Left colon (tissue), 2 donors: ENCODE data around the gene RIN2. TPM values are rescaled to one million over a fixed set of nuclear protein-coding genes. Genes with fewer than 3 reads are reported as not detected.
"Not testable (repeated sequence)": the region's sequence is repeated elsewhere in the genome, so short reads cannot be mapped to it uniquely, and the experiment has no call there.

Source experiments
- ATAC-seq: fragments of 200-7000 bp; cut with Tn5 transposase; one replicate; pipeline ENCODE4 v1.9.1; 2020; ENCODE audit warnings: mild to moderate bottlenecking, moderate library complexity
- DNase-seq, 2 donors: peaks; one replicate each; pipeline ENCODE4 v3.0.0-alpha.2; 2020
- intact Hi-C, 2 donors: fragments of 100-400 bp; cut with DNase I in 1 of 2; cut with micrococcal nuclease in 1 of 2; formaldehyde crosslinking; loops; one replicate each; pipeline versions ENCODE4 v1.11.2 to v1.14.0; 2022; cut with DNase I, micrococcal nuclease
- total RNA-seq, 2 donors: library from RNA; stranded (reverse); fragmentation: NEBNext Ultra II Directional; extraction: Animal tissue kit (Norgen Biotek cat#: 25700); gene quantifications; one replicate each; pipeline ENCODE4 v1.2.1, GENCODE V29; 2021
- donor health status: DM: no; HTN: no; CAD: no.
- donor health status: DM: yes; HTN: yes; CAD: no.

The RIN2 gene
- total RNA-seq, 2 donors from 2014 or later, result 72.3 to 97.8 TPM

DNA sequence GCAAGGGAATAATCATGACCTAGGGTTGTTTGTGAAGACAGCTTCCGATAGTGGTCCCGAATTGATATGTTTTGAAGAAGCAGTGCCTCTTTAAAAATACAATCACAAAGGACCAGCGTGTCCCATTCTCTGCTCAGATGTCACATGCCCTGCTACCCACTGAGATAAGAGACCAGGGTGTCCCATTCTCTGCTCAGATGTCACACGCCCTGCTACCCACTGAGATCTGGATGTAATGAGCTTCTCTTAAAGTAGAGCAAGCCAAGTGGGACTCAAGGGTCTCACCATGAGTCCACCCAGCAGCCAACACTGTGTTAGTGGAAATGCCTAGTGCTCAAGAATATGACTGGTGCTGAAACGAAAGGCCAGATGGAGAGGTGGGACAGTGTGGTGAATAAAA is 22.2 kb downstream of the RIN2 start:
- intact Hi-C loops, result loop anchor here in 1 of 2 donors (10.0 kb wide), 1 partner anchor 85 kb away; no protein-coding TSS in a partner anchor
- ATAC-seq (no peak), DNase-seq (no peak)

DNA sequence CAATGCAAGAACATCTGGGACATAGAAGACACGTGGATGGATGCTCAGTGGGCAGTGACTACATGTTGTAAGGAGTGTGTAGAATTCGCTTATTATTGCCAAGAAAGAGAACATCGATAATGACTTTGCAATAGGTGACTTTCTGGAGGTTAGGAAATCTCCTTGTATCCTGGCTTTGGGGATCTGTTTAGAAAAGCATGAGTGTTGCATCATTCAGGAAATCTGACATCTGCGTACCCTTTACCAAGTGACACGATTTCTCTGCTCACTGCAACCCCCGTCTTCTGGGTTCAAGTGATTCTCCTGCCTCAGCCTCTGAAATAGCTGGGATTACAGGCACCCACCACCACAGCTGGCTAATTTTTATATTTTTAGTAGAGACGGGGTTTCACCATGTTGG is 23.2 kb downstream of the RIN2 start:
- intact Hi-C loops, result loop anchor here in 1 of 2 donors (10.0 kb wide), 1 partner anchor 86 kb away; no protein-coding TSS in a partner anchor
- ATAC-seq (no peak), DNase-seq (no peak)

DNA sequence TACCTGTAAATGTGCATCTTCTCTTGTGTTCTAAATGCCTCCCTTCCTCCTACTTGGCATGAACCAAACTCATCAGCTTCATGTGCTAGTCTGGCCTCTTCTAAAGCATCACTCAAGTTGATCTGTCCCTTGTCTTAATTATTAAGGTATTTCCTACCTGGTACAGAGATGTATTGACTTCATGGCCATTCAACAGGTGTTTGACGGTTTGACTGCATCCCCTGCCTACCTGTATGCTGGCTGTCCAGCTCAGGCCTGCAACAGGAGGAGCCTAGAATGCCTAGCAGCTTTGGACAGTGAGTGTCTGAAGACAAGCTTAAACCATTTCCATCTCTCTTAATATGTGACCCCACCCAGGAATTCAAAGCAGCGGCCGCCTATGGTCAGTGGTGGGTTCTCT is 24.6 kb downstream of the RIN2 start:
- DNase-seq (no peak), ATAC-seq (no peak)
- intact Hi-C loops, result loop anchor here in 1 of 2 donors (10.0 kb wide), 1 partner anchor 88 kb away; no protein-coding TSS in a partner anchor

DNA sequence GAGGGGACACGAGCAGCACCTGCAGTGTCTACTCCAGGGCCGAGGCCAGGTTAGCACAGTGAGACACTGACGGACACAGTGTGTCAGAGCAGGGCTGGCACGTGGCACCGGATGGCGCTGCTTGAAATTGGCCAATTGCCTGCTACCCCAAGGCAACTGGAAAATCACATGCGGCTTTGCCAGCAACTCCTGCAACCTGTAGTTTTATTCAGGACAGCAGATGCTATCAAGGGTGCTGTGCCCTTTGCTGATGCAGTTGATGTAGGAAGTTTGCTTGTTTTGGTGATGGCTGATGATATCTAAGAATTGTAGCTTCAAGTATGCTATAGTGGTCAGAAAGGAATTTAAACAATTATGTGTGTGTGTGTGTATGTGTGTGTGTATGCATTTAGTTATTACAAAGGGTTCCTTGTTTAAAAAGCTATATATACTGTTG is 25.9 kb downstream of the RIN2 start:
- intact Hi-C loops, result loop anchor here in 1 of 2 donors (2.0 to 10.0 kb wide), 2 partner anchors 89 to 211 kb away; no protein-coding TSS in a partner anchor
- no peak for DNase-seq
- peak; percentile 31 for ATAC-seq

DNA sequence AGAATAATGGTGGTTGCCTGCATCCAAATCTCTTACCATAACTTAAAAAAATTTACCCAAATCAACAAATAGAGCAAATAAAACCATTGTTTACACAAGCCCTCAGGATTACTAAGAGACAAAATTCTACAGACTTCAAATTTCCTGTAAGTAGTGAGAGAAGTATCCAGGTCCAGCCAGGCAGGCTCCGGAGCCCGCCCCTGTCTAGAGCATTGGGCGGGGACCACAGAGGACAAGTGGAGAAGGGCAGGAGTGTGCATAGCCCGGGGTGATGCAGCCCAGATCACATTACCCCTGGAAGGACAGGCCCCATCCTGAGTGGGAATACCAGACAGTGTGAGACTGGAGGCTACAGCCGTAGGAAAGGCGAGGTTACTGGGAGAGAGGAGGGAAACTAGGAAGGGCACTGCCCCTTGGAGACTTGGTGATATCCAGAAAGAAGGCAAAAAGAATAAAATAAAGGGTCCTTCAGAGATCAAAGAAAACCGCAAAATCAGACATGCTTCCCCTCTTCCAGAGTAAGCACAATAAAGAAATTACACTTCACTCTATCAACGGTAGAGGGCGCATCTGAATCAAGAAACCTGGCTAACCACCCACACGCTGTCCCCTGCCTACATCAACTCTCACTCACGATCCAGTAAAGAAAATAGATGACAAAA is 26.6 kb downstream of the RIN2 start:
- intact Hi-C loops, result loop anchor here in 1 of 2 donors (2.0 to 10.0 kb wide), 2 partner anchors 90 to 210 kb away; no protein-coding TSS in a partner anchor
- DNase-seq, result peak; percentile 41 to 47
- ATAC-seq, result peak; percentile 80

DNA sequence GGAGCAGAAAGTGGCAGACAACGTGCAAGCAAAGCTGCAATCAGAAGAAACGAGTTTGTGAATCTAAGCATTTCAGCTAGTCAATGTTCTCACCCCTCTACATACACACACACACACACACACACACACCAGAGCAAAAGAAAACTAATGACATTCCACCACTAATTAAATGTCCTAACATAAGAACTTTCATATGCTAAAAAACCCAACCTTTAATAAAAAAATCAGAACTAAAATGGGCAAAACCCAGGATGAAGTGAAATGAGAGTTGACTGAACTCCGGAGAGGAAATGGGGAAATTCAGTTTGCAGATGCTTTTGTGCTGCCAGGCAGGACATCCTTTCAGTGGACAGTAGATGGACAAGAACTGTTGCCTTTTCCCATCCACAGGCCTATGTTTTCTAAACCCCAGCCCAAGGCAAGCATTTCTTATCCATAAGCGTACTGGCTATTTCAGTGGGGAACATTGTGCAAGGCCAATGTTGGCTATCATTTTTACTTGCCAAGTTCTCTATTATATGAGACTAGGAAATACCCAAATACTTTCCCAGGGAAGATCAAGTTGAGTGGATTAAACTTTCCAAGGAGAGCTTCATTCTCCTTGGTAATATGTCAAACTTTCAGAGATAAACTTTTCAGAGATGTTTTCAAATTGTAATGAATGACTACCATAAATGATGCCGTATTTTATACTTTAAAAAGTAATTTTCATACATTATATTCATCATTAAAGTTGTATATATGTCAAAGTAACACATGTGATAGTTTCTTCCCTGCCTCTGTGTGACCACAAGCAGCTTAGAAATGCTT is 27.3 kb downstream of the RIN2 start:
- ATAC-seq (no peak), DNase-seq (no peak)
- intact Hi-C loops, result loop anchor here in 1 of 2 donors (2.0 to 10.0 kb wide), 2 partner anchors 91 to 209 kb away; no protein-coding TSS in a partner anchor

DNA sequence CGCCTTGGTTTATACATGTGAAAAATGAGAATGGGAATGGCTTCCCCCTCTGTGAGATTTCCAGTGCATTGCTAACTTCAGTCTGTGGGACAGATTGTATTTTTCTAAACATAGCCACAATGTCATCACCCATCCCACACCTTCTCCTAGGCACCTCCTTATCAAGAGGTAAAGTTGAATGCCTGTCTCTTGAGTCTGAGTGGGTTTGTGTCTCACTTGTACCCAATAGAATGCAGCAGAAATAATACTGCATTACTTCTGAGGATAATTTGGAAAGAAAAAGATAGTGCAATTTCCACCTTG is 27.9 kb downstream of the RIN2 start:
- intact Hi-C loops, result loop anchor here in 1 of 2 donors (2.0 to 10.0 kb wide), 2 partner anchors 91 to 209 kb away; no protein-coding TSS in a partner anchor
- ATAC-seq, result no peak
- no peak for DNase-seq

DNA sequence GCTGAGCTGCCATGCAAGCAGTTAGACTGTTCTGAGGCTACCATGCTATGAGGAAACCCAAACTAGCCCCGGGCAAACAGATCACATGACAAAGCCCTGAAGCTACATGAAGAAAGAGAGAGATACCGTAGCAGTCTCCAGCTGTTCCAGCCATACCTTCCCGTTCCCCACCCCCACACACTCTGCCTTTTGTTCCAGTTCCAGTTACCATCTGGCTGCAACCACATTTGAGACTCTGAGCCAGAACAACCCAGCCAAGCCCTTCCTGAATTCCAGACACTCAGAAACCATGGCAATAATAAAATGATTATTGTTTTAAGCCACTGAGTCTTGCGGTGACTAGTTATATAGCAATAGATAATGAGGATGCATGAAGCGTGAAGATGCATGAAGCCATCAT is 28.3 kb downstream of the RIN2 start:
- DNase-seq (peak; percentile 65 to 72), ATAC-seq (peak; percentile 72)
- intact Hi-C loops, result loop anchor here in 1 of 2 donors (10.0 kb wide), 1 partner anchor 92 kb away; no protein-coding TSS in a partner anchor

DNA sequence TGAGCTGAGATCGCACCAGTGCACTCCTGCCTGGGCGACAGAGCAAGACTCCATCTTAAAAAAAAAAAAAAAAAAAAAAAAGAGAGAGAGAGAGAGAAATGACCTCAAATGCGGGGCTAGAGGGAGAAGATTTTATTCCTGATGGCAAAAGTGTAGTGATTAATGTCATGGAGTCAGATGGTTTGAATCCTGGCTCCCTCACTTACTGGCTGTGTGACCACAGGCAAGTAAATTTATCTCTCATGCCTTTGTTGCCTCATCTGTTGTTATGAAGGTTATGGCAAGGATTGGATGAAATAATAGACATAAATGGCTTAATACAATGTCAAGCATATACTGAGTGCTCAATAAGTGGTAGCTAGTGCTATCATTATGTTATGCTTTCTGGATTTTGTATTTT is 29.3 kb downstream of the RIN2 start:
- DNase-seq (no peak), ATAC-seq (no peak)
- intact Hi-C loops, result loop anchor here in 1 of 2 donors (10.0 kb wide), 1 partner anchor 93 kb away; no protein-coding TSS in a partner anchor

DNA sequence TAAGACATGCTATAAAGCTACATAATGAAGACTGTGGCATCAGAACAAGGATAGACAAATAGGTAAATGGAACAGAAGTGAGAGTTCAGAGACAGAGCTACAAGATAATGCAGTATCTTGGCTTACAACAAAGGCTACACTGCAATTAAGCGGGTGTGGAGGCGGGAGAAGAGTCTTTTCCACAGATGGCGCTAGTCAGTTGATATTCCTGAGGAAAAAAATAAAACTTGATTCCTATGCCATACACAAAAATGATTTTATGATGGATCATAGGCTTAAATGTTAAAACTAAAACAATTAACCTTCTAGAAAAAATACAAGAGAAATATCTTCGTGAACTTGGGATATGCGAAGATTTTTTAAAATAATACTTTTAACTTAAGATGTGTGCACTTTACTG is 31.0 kb downstream of the RIN2 start:
- intact Hi-C loops, result loop anchor here in 1 of 2 donors (10.0 kb wide), 1 partner anchor 94 kb away; no protein-coding TSS in a partner anchor

DNA sequence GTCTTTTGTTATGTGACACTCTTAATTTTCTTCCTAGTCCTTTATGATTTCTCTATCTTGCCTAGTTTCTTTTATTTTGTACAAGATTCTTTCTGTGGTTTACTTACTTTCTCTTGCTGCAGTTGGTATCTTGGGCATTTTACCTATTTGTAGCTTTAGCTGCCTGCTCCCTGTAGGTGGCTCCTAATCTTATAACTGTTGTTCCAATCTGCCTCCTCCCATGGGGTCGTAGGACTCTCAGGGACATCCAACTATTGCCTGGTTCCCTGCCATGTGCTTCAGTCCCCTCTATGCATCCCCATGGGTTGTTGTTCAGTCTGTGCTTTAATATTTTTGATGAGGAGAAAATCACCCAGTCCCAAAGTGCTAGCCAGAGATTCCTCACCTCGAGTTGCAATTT is 31.4 kb downstream of the RIN2 start:
- DNase-seq, result no peak
- no peak for ATAC-seq
- intact Hi-C loops, result loop anchor here in 1 of 2 donors (10.0 kb wide), 1 partner anchor 95 kb away; no protein-coding TSS in a partner anchor

More for the DNA sequence above, 31.0 kb downstream of the RIN2 start:
- ATAC-seq, result no peak
- no peak for DNase-seq

DNA sequence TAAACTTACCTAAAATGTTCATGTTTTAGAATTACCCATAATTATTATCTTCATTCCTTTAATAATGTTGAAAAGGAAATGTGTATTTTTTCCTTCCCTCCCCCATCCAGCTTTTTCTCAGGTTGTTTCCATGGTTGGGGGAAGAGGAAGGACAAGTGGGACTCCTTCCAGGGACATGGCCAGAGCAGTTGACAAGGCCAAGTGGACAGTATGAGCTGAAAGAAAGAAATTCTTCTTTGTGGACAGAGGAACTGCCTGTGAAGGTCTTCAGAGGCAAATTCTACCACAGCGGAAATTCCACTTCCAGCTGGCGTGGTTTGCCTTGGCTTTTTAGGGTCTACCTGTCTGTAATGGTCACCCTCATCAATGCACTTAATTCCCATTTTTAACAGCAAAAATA is 33.8 kb downstream of the RIN2 start:
- ATAC-seq (no peak), DNase-seq (no peak)
- intact Hi-C loops, result loop anchor here in 1 of 2 donors (10.0 kb wide), 1 partner anchor 203 kb away; no protein-coding TSS in a partner anchor

DNA sequence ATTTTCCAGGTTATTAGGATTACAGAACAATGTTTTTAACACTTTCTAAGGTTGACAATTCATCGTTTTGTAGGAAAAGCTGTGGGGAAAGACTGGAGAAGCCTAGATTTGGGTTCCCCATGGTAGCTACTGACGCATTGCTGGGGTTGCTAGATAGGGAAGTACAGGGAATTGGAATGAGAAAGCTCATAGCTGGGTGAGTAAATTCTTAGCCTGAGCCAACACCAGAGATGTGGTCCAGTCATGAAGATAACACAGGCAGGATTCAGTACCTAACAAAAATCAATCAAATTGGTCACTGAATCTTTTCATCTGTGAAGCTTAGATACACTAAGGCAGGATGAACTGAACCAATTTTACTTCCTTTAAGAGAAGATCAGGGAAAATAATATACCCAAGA is 35.7 kb downstream of the RIN2 start:
- intact Hi-C loops, result loop anchor here in 1 of 2 donors (10.0 kb wide), 1 partner anchor 201 kb away; no protein-coding TSS in a partner anchor

DNA sequence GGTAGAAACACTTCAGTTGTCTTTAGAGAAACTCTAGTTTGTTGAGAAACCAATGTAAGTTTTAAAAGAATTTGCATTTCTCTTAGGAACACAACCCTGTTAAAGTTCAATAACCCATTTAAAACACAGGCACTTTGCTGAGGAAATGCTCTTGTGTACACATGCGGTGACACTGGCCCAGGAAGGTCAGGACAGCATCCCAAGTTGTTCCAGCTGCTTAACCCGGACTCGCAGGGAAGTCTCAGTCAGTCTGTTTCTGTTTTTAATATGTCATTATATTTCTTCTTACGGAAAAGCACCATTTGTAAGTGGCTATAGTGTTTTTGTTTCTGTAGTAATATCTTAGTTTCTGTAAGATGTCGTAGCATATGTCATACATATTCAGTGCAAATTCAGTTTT is 36.9 kb downstream of the RIN2 start:
- DNase-seq (no peak), ATAC-seq (no peak)
- intact Hi-C loops, result loop anchor here in 1 of 2 donors (10.0 kb wide), 1 partner anchor 200 kb away; no protein-coding TSS in a partner anchor

More for the DNA sequence above, 35.7 kb downstream of the RIN2 start:
- no peak for ATAC-seq
- no peak for DNase-seq

DNA sequence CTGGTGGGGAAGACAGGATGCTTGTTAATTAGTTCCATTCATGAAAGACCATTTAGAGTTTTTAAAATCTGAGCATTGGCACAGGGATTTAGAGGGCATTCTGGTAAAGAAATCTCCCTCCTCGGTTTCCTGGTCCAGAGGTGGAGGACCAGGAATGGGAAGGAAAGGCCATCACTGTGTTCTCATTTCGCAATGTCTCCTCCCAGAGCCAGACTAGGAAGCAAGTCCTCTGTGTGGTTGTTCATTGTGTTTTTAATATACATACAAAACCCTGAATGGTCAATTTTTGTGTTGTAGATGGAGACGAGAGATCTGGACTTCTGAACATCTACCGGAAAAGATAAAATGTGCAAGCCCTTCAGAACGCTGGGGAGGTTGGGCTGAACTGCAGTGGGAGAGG is 41.3 kb downstream of the RIN2 start:
- intact Hi-C loops, result loop anchor here in 1 of 2 donors (10.0 kb wide), 1 partner anchor 195 kb away; no protein-coding TSS in a partner anchor
- no peak for ATAC-seq

DNA sequence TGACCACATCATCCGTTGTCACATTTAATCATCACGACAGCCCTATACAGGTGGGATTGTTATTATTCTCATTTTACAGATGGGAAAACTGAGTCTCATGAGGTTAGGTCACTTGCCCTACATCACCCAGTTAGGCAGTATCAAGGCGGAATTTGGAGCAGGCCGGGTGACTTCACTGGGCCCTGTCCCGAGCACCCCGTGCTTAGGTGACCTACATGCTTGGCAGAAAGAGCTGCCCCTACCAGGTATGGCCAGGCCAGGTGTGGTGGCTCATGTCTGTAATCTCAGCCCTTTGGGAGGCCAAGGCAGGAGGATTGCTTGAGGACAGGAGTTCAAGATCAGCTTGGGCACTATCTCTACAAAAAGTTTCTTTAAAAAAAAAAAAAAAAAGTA is 44.0 kb downstream of the RIN2 start:
- DNase-seq, result no peak
- ATAC-seq, result no peak
- intact Hi-C loops, result no loop called here

More for the DNA sequence above, 41.3 kb downstream of the RIN2 start:
- no peak for DNase-seq

DNA sequence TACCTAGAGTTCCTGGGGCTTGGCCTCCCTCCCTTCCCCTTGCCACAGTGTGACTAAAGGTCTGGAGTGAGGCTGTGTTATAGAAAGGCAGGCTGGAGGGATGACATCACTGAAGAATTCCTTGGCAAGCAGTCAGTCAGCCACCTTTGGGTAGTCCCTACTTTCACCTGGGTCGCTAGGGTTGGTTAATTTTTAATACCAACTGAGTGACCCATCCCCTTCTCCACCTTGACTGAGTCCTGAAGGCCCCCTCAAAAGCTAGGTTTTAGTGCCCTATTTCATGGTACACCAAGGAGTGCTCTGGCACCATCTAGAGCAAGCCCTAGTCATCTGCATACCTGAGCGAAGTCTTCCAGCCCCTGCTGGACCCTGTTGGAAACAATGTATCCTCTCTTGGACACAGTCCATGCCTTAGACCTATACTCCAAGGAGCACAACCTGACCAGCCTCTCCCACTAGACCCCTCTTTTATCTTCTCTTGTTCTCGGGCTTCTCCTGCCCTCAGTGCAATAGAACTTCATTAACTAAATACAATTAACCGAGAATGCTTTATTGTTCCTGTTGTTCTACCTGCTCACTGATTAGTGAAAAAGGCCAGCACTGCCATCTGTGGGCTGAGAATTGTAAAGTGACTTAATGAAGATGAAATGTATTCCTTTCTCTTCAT is 44.6 kb downstream of the RIN2 start:
- DNase-seq, result peak in 1 of 2 donors; percentile 31
- intact Hi-C loops, result no loop called here
- peak; percentile 89 for ATAC-seq

DNA sequence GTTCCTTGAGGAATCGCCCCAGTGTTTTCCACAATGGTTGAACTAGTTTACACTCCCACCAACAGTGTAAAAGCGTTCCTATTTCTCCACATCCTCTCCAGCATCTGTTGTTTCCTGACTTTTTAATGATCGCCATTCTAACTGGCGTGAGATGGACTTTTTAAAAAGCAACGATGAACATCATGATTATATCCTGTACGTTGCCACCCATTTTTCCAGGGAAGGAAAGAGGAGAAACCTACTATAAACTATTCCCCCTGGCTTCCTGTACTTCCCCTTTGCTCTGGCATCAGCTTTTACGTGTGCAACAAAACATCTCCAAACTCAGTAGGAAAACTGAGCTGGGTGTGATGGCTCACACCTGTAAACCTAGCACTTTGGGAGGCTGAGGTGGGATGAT is 48.2 kb downstream of the RIN2 start:
- ATAC-seq, DNase-seq, intact Hi-C loops: not testable (repeated sequence)

DNA sequence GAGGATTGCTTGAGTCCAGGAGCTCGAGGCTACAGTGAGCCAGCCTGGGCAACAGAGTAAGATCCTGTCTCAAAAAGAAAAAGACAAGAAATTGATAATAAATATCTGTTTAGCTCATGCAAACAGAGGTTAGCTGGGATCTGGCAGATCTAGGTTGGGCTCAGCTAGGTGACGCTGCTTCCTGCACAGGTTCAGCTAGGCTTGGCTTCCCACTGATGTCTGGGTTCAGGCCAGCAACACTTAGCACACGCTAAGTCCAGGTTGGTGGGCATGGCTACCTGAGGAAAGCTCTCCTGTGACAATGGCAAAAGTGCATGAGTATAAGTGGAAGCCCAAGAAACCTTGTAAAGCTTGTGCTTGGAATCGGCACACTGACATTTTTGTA is 48.7 kb downstream of the RIN2 start:
- intact Hi-C loops, result no loop called here
- ATAC-seq (peak; percentile 48), DNase-seq (no peak)
